CD4-positive, alpha-beta T cell treated with Interleukin-1 beta for 1 hour (primary cell): ENCODE results near the gene CRELD1.
A peak's percentile ranks its signal among the peaks of the same experiment; 100 is the strongest.

Source experiments
- DNase-seq, 2 donors: peaks; one replicate each; pipeline ENCODE4 v3.0.0-alpha.2; 2020 to 2022

Gene CRELD1

DNA sequence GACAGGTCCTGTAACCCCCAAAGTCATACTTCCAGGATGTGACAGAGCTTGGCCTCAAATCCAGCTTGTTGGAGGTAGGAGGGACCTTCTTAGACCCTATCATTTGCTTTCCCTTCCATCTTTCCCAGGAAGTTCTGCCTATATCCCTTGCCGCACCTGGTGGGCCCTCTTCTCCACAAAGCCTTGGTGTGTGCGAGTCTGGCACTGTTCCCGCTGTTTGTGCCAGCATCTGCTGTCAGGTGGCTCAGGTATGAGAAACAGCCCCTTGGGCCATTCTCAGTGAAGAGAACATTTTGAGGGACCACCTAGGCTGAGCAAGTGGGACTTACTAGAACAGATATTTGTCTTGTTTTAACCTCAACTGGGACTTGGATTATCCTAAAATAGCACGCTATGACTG lies 29.7 kb upstream of the CRELD1 start:
- DNase-seq: no peak

DNA sequence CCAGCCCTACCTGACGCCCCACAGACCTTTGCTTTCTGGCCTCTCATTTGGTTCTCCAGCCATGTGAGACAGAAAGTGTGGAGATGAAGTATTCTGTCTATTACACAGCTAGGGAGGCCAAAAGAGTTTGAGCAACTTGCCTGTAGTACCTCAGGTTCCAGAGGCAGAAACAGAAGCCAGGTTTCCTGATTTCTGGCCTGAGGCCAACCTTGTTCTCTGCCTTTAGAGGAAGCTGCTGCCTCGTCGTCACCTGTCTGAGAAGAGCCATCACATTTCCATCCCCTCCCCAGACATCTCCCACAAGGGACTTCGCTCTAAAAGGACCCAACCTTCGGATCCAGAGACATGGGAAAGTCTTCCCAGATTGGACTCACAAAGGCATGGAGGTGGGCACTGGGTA lies 27.2 kb upstream of the CRELD1 start:
- DNase-seq: no peak

DNA sequence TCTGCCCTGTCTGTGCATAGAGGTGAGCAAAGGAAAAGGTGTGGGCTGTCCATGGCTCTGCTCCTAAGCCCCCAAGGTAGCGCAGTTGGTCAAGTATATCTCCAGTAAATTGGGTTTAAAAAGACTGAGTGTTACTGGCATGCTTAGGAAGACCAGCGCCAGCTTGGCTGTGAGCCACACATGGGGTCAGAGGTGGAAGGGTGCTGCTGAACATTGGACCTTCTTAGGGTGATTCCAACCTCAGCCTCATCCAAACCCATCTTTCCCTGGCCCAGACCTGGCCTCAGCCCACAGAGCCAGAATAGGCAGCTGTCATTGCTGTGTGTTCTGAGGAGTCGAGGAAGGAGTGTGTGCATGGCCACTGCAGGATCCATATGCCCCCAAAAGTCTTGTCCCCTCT lies 25.3 kb upstream of the CRELD1 start:
- no peak for DNase-seq

DNA sequence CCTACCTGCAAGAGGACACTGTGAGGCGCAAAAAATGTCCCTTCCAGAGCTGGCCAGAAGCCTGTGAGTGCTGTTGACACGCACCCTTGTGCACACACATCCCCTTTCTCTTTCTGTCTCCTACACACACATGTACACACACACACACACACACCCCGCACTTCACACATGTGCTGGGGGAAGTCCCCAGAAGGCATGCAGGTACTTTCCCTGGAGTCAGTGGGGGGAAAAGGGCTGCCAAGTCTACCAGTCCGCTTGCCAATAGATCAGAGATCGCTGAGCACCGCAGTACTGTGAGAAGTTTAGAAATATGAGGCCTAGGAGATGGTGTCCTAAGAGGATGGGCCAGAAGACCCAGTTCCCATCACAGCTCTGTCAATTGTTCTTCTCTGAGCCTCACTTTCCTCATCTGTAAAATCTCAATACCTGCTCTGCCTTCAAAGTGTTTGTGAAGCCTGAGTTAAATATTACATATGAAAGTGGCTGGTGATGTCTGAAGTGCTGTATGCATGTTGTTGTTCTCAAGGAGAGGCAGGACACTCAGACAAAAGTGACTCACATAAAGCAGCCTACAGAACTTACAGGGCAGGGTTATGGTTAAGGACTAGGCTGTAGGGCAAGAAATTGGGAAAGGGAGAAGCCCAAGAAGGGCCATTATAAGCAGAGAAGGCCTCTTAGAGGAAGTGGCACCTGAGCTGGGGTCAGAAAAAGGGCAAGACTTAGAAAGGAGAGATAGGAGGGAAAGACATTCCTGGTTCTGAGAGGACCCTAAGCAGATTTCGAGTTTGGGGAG lies 24.2 kb upstream of the CRELD1 start:
- DNase-seq: peak in 1 of 2 donors; percentile 15

DNA sequence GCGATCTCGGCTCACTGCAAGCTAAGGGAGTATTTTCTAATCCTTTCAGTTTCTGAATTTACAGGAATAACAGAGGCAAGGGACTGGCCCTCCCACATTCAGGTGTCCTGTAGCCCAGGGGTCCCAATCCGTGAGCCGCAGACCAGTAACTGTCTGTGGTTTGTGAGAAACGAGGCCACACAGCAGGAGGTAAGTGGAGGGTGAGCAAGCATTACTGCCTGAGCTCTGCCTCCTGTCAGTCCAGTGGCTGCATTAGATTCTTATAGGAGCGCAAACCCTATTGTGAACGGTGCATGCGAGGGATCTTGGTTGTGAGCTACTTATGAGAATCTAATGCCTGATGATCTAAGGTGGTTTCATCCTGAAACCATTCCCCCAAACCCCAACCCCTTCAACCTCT lies 21.8 kb upstream of the CRELD1 start:
- DNase-seq: no peak

DNA sequence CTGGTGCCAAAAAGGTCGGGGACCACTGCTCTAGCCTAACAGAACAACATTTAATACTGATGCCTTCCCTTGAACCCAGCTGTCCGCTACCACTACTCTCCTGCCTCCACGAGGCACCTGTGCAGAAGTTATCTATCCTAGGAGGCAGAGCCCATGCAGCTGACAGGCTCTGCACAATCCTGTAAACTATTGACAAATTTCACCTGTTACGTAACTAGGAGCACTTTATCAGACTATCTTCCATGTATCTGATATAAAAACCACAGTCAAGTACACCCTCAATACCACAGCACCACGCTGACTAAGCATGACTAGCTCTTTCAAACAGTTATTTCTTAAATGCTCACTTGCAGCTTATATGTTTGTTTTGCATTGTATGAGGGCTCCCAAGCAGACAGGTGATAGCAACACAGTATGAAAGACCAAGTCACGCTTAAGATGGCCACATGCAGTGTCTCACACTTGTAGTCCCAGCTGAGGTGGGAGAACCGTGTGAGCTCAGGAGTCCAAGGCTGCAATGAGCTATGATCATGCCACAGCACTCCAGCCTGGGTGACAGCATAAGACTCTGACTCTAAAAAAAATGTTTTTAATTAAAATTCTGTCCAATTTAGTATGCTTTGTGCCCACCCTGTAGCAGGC lies 21.2 kb upstream of the CRELD1 start:
- DNase-seq: no peak

DNA sequence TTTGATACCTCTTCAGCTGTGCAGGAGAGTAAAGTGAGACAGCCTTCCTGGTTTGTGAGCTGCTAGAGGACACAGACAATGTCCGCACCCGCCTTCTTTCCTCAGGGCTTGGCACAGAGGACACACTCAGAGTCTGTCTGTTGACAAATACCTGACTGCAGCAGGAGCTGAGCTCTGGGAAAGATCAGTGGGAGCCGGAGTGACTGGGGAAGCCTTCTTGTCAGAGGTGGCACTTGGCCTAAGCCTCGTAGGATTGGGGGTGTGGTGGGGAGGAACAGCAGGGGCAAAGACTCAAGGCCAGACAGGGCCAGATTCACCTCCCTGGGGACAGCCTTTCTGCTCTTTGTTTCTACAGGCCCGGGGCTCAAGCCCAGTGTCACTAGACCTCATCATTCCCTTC lies 20.0 kb upstream of the CRELD1 start:
- DNase-seq: no peak

DNA sequence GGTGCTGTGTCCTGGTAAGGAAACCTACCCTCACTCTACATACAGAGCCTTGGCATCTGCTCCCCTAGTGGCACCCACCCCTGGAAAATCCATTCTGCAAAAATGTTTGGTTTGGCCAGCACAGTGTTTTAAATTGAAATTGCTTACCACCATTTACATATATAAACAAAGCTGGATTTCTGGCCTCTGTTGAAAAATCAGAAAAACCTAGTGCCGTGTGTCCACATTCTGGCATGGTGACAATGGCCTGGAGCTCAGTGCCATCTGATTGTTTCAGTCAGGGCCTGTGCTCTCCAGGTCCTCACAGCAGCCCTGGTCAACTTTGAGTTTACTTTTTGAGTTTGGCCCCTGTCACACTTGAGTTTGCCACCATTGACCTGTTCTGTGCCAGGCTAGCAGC lies 19.6 kb upstream of the CRELD1 start:
- no peak for DNase-seq

DNA sequence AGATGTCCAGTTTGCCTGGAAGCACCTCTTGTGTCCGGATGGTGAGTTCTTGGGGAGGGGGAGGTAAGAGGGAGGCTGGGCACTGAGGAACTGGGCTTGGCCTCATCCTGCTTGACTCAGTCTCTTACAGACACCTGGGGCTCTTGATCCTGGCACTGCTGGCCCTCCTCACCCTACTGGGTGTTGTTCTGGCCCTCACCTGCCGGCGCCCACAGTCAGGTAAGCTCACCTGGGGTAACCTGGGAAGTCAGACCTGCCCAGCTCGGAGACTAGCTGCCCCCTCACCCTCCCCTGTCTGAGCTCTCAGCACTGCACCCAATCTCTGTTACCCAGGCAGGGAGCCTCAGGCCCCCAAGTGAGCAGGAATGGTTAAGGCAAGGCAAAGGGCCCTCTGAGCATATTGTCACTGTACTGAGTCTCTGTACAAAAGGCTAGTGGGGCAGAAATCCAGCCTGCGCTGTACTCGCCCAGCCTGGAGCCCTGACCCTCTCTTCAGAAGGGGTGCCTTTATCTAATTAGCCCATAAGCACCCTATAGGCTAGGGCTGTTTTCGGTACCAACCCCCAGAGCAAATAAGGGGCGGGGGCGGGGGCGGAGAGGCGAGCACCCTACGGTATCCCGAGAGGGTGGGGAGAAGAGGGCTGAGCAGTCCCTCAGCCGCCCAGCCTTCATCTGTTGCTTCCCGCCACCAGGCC lies 18.9 kb upstream of the CRELD1 start:
- no peak for DNase-seq

DNA sequence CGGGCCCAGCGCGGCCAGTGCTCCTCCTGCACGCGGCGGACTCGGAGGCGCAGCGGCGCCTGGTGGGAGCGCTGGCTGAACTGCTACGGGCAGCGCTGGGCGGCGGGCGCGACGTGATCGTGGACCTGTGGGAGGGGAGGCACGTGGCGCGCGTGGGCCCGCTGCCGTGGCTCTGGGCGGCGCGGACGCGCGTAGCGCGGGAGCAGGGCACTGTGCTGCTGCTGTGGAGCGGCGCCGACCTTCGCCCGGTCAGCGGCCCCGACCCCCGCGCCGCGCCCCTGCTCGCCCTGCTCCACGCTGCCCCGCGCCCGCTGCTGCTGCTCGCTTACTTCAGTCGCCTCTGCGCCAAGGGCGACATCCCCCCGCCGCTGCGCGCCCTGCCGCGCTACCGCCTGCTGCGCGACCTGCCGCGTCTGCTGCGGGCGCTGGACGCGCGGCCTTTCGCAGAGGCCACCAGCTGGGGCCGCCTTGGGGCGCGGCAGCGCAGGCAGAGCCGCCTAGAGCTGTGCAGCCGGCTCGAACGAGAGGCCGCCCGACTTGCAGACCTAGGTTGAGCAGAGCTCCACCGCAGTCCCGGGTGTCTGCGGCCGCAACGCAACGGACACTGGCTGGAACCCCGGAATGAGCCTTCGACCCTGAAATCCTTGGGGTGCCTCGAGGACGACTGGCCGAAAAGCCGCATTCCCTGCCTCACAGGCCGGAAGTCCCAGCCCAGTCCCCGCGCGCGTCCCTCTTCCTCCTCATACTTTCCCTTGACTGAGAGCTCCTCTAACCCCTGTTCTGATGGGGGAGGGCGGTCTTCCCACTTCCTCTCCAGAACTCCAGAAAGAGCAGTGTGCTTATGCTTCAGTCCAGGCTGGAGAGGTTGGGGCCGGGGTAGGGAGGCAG lies 18.1 kb upstream of the CRELD1 start:
- DNase-seq: peak in 1 of 2 donors; percentile 32

DNA sequence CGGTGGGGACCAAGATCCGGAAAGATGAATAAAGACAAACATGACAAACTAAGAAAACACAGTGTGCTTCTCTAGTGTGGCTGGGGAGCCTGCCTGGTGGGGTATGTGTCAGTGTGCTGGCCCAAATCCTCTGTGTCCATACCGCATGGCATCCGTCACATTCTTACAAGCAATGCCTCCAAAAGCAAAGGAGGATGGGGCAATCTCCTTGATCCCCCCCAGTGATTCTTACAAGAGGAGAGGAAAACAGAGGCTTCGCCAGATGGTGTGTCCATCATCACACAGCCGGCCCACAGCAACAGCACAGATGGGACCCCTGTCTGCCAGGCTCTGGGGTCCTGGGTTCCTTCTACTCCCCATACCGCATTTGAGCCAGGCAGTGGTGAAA lies 17.3 kb upstream of the CRELD1 start:
- DNase-seq: no peak

DNA sequence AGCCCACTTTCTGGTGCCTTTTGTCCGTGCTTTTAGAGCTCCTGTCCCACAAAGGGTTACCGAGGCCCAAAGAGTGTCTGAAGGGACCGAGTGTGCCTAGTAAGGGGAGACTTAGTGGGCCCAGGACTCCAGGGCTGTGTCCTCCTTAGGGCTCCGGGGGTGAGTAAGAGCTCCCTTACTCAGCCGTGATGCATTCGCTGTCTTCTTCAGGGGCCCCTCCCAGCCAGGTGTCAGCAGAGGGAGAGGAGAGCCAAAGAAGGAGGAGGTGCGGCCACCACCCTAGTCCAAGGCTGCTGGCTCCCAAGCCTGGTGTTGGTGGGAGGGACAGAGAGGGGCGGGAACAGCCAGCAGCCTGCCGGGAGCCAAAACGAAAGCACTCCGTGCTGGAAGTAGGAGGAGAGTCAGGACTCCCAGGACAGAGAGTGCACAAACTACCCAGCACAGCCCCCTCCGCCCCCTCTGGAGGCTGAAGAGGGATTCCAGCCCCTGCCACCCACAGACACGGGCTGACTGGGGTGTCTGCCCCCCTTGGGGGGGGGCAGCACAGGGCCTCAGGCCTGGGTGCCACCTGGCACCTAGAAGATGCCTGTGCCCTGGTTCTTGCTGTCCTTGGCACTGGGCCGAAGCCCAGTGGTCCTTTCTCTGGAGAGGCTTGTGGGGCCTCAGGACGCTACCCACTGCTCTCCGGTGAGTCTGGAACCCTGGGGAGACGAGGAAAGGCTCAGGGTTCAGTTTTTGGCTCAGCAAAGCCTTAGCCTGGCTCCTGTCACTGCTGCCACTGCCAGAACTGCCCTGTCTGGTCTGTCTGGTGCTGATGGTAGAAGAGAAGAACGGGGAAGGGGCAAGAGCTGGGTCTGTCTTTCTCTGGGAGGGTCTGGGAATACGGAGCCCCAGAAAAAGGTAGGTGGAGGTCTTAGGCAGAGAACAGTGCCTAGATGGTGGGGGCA lies 16.6 kb upstream of the CRELD1 start, which contains the start of gene IL17RC:
Gene IL17RC, plus strand, starts transcription at position 365 of the 947 bp plus-strand sequence. Its CDS starts 218 bp downstream, at position 583.
- peak in 1 of 2 donors; percentile 23 for DNase-seq

DNA sequence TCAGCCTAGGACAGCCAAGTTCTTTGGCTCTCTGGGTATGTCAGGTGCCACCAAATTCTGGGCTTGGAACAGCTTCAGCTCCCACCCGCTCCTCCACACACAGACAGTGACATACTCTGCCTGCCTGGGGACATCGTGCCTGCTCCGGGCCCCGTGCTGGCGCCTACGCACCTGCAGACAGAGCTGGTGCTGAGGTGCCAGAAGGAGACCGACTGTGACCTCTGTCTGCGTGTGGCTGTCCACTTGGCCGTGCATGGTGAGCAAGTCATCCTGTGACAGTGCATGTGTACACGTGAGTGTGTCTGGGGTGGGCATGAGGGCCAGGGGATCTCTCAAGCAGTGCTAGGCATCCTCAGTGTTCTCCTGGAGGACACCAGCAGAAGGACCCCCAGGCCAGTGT lies 15.8 kb upstream of the CRELD1 start:
- no peak for DNase-seq

DNA sequence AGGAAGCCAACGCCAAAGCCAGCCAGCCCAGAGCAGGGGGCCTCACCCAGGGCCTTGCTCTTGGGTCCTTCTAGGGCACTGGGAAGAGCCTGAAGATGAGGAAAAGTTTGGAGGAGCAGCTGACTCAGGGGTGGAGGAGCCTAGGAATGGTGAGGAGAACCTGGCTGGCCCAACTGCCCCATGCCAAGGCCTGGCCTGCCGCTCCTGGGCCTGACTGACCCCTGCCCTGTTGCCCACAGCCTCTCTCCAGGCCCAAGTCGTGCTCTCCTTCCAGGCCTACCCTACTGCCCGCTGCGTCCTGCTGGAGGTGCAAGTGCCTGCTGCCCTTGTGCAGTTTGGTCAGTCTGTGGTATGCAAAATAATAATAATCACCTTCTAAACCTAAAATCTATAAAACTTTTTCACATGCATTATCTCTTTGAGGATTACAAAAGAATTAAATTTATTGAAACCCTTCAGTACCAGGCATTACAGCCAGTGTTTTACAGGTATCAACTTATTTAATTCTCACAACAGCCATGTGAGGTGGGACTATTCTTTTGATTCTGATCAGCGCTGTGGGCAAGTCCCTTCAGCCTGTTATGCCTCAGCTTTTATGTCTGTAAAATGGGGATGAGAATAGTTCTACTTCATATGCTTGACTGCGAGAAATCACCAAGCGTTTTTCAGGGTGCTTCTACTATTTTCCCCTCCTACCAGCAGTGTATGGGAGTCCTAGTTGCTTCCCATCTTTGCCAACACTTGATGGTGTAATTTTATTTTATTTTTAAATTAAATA lies 15.2 kb upstream of the CRELD1 start:
- DNase-seq: no peak

DNA sequence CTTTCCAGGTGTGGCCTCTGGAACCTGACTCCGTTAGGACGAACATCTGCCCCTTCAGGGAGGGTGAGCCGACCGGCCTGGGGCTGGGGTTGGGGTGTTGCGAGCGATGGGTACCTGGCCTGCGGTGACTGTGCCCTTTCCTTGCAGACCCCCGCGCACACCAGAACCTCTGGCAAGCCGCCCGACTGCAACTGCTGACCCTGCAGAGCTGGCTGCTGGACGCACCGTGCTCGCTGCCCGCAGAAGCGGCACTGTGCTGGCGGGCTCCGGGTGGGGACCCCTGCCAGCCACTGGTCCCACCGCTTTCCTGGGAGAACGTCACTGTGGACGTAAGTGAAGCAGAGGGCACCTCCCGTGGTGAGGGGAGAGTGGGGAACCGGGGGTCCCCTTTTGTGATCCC lies 5.5 kb upstream of the CRELD1 start:
- DNase-seq: no peak

DNA sequence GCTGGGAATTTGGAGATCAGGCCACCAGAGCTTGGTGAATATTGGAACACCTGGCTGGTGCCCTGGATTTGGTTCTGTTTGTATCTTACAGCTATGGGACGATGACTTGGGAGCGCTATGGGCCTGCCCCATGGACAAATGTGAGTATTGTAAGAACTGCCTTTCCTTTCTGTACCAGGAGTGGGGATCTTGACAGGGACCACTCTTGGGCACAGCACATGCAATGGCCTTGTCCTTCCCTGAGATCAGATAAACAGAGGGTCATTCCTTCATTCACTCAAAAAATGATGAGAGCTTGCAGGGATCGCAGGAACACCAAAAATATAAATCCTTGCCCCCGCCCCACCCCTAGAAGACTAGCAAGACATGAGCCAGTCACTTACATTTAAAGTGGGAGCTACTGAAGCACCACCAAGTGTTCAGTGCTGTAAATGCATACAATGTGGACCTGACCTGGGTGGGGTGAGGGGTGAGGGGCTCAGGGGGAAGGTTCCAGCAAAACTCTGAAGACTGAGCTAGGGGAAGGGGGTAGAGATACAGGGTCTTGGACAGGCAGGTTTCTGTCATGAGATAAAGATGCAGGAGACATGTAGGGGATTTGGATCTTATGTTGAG lies 2.7 kb upstream of the CRELD1 start:
- DNase-seq: no peak

DNA sequence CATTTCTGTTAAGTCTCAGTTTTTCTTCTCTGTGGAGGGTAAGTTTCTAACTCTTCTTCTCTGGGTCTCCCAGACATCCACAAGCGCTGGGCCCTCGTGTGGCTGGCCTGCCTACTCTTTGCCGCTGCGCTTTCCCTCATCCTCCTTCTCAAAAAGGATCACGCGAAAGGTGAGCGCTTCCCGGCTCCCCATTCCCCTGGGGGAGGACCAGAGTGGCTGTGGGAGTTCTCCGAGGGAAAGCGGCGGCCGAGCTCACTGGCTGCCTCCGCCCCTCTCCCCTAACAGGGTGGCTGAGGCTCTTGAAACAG lies 1.1 kb upstream of the CRELD1 start:
- DNase-seq: no peak

DNA sequence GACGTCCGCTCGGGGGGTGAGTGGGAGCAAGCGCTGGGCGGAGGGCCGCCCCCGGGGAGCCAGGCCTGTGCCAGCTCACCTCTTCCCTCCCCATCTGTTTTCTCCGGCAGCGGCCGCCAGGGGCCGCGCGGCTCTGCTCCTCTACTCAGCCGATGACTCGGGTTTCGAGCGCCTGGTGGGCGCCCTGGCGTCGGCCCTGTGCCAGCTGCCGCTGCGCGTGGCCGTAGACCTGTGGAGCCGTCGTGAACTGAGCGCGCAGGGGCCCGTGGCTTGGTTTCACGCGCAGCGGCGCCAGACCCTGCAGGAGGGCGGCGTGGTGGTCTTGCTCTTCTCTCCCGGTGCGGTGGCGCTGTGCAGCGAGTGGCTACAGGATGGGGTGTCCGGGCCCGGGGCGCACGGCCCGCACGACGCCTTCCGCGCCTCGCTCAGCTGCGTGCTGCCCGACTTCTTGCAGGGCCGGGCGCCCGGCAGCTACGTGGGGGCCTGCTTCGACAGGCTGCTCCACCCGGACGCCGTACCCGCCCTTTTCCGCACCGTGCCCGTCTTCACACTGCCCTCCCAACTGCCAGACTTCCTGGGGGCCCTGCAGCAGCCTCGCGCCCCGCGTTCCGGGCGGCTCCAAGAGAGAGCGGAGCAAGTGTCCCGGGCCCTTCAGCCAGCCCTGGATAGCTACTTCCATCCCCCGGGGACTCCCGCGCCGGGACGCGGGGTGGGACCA lies 632 bp upstream of the CRELD1 start:
- DNase-seq: peak; percentile 90

DNA sequence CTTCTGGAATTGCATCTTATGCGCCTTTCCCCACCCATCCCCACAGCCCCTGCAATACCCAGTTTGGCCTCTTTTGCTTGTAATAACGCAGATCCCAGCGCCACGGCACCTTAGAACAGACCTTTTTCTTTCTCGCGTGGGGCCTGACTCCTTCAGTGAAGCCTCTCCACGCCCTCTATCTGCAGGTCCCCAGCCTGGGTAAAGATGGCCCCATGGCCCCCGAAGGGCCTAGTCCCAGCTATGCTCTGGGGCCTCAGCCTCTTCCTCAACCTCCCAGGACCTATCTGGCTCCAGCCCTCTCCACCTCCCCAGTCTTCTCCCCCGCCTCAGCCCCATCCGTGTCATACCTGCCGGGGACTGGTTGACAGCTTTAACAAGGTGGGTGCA lies 594 bp downstream of the CRELD1 start:
- DNase-seq: peak; percentile 42 to 50

DNA sequence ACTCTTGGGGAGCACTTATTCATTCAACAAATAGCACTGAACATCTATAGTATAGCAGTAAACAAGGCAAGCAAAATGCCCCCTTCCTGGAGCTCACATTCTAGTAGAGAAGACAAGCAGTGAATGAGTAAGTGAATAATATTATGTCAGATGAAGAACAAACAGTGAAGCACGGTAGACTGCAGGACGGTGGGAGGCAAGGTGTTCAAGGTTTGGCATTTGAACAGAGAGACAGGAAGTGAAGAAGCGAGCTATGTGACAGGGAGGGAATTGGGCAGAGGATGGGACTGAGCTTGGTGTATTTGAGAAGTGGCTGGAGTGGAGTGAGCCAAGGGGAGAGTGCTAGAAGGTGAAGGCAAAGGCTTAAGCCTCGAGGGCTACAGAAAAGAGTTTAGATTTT lies 1.4 kb downstream of the CRELD1 start:
- no peak for DNase-seq
